Sigmoid colon (tissue), 7 donors: ENCODE measurements around the gene SPACA9. TPM values are rescaled to one million over a fixed set of nuclear protein-coding genes. Genes with fewer than 3 reads are reported as not detected.

Experiments used
- DNase-seq: peaks from one replicate; pipeline ENCODE4 v3.0.0-alpha.2; 2019
- H3K27ac ChIP-seq, 4 donors: fragments of 200-600 bp; sonication (generic); one replicate each; pipeline ENCODE4 v1.5.1; 2016 to 2019; ENCODE audit warnings: mild to moderate bottlenecking in 1 of 4
- H3K27me3 ChIP-seq, 3 donors: fragments of 200-600 bp; sonication (generic); one replicate each; pipeline ENCODE4 v1.5.1; 2019; ENCODE audit warnings: mild to moderate bottlenecking in 1 of 3
- H3K36me3 ChIP-seq, 4 donors: fragments of 200-600 bp; sonication (generic); one replicate each; pipeline ENCODE4 v1.5.1; 2016 to 2019
- H3K4me1 ChIP-seq, 4 donors: fragments of 200-600 bp; sonication (generic); one replicate each; pipeline ENCODE4 v1.5.1; 2017 to 2019
- H3K4me3 ChIP-seq, 4 donors: fragments of 200-600 bp; sonication (generic); one replicate each; pipeline ENCODE4 v1.5.1; 2017 to 2019; ENCODE audit warnings: mild to moderate bottlenecking in 2 of 4, moderate library complexity in 1 of 4
- H3K9me3 ChIP-seq, 4 donors: fragments of 200-600 bp in 3 of 4; sonication (generic) in 3 of 4; one replicate each; pipeline versions ENCODE4 v1.5.1 to v1.6.1; 2013 to 2019
- CTCF ChIP-seq, 4 experiments: fragments of 450-650 bp in 3 of 4; fragments of 200-600 bp in 1 of 4; IDR thresholded peaks; one replicate each; pipeline ENCODE4 v1.5.1; 2016 to 2019; ENCODE audit warnings: antibody characterized with exemption in 4 of 4, mild to moderate bottlenecking in 3 of 4, moderate library complexity in 2 of 4
- EP300 ChIP-seq, 4 donors: sonication (generic); formaldehyde crosslinking; IDR thresholded peaks; one replicate each; pipeline ENCODE4 v1.6.1; 2017; ENCODE audit warnings: antibody characterized with exemption in 4 of 4
- POLR2A ChIP-seq, 2 donors: fragments of 450-650 bp; IDR thresholded peaks; one replicate each; pipeline ENCODE4 v1.6.1; 2016; ENCODE audit warnings: antibody characterized with exemption in 2 of 2, mild to moderate bottlenecking in 2 of 2, moderate library complexity in 2 of 2
- POLR2AphosphoS5 ChIP-seq, 4 donors: sonication (generic); formaldehyde crosslinking; IDR thresholded peaks; one replicate each; pipeline ENCODE4 v1.6.1; 2017; ENCODE audit warnings: antibody characterized with exemption in 4 of 4
- WGBS, 2 donors: extraction: QIAGEN DNeasy Blood & Tissue Kit; methylation state at CpG; one replicate each; pipeline ENCODE4 v1.1.7; 2013; 5-methylcytosine and 5-hydroxymethylcytosine counted together
- intact Hi-C: fragments of 100-400 bp; cut with DNase I; formaldehyde crosslinking; loops from one replicate; pipeline ENCODE4 v1.15.1; 2023
- polyA plus RNA-seq, 3 donors: library from polyadenylated mRNA; stranded (reverse); fragments of 200-250 nt; gene quantifications; one replicate each; pipeline ENCODE4 v1.2.3, GENCODE V29; 2013
- total RNA-seq, 4 donors: library from RNA; depleted of rRNA; stranded (reverse); fragments of >200 nt; gene quantifications; one replicate each; pipeline ENCODE4 v1.1.0, GENCODE V29; 2016
- donor health status: healthy with polysubstance abuse.
- donor health status: Bipolar disorder and iron deficiency.
- donor health status: healthy.

SPACA9 gene
- total and polyA plus RNA-seq, 7 donors: 0.69 to 14.0 (median 4.3) TPM

GRCh38 chr9:132901858-132902831 is 23.4 kb downstream of the SPACA9 start:
- Histone ChIP-seq H3K36me3 (peaks cover 20 to 96% (median 60%) of the 10 kb centered on the region in 4 donors), H3K4me3 (no peak overlapping the region), H3K9me3 (no peaks in the 10 kb centered on the region), H3K4me1 (peaks cover 0 to 3% (median 0%) of the 10 kb centered on the region in 4 donors), H3K27ac (peak overlapping the region in 2 of 4 donors; percentile 45 to 57), H3K27me3 (no peaks in the 10 kb centered on the region)
- 49% methylated on average over 11 of the region's 11 CpGs for WGBS, 2 donors
- peak; percentile 82 for DNase-seq
- TF ChIP-seq POLR2AphosphoS5 (IDR thresholded peaks at IDR 0.05) (peak in 2 of 4 donors; percentile 16 to 26), POLR2A (IDR thresholded peaks at IDR 0.05) (no peak), CTCF (IDR thresholded peaks at IDR 0.05) (peak; percentile 87 to 97 (median 92))
- intact Hi-C loops: loop anchor here (5.0 kb wide), 2 partner anchors 100 to 230 kb away; partner anchors contain the start of gene GTF3C4

GRCh38 chr9:132903574-132904492 is 25.1 kb downstream of the SPACA9 start:
- Histone ChIP-seq H3K27ac (no peak overlapping the region), H3K36me3 (peaks cover 12 to 94% (median 49%) of the 10 kb centered on the region in 4 donors), H3K27me3 (no peaks in the 10 kb centered on the region), H3K4me3 (no peak overlapping the region), H3K4me1 (no peaks in the 10 kb centered on the region), H3K9me3 (no peaks in the 10 kb centered on the region)
- no peak for DNase-seq
- WGBS, 2 donors: 93 to 94% methylated on average over 13 of the region's 13 CpGs
- intact Hi-C loops: loop anchor here (5.0 kb wide), 2 partner anchors 102 to 232 kb away; partner anchors contain the start of gene GTF3C4
- TF ChIP-seq POLR2AphosphoS5 (IDR thresholded peaks at IDR 0.05) (no peak), POLR2A (IDR thresholded peaks at IDR 0.05) (no peak), EP300 (IDR thresholded peaks at IDR 0.05) (no peak), CTCF (IDR thresholded peaks at IDR 0.05) (no peak)

- Histone ChIP-seq H3K27ac (no peak overlapping the region), H3K4me1 (no peaks in the 10 kb centered on the region), H3K36me3 (peaks cover 25 to 94% (median 45%) of the 10 kb centered on the region in 4 donors), H3K27me3 (no peaks in the 10 kb centered on the region), H3K9me3 (no peaks in the 10 kb centered on the region), H3K4me3 (no peak overlapping the region)
- WGBS, 2 donors: 93 to 95% methylated on average over 12 of the region's 12 CpGs
- intact Hi-C loops: no loop called here
- TF ChIP-seq POLR2AphosphoS5 (IDR thresholded peaks at IDR 0.05) (no peak), CTCF (IDR thresholded peaks at IDR 0.05) (no peak), POLR2A (IDR thresholded peaks at IDR 0.05) (no peak), EP300 (IDR thresholded peaks at IDR 0.05) (no peak)
- DNase-seq: no peak
Measured at GRCh38 chr9:132905726-132906125, 27.0 kb downstream of the SPACA9 start.

GRCh38 chr9:132908635-132909034 is 29.9 kb downstream of the SPACA9 start:
- H3K36me3 ChIP-seq: peaks cover 30 to 95% (median 46%) of the 10 kb centered on the region in 4 donors
- intact Hi-C loops: no loop called here
- H3K27me3 ChIP-seq: no peaks in the 10 kb centered on the region

More at GRCh38 chr9:132908635-132909034, 29.9 kb downstream of the SPACA9 start:
- H3K9me3 ChIP-seq: no peaks in the 10 kb centered on the region
- WGBS, 2 donors: 62 to 72% methylated on average over 7 of the region's 7 CpGs
- no peak for TF ChIP-seq POLR2AphosphoS5 (IDR thresholded peaks at IDR 0.05)
- no peak for TF ChIP-seq POLR2A (IDR thresholded peaks at IDR 0.05)
- TF ChIP-seq CTCF (IDR thresholded peaks at IDR 0.05): no peak
- no peak for TF ChIP-seq EP300 (IDR thresholded peaks at IDR 0.05)
- no peak overlapping the region for H3K4me3 ChIP-seq
- no peak for DNase-seq
- no peak overlapping the region for H3K27ac ChIP-seq
- H3K4me1 ChIP-seq: no peaks in the 10 kb centered on the region
